Esophagus muscularis mucosa (tissue), 4 donors: ENCODE data around the gene ZMYND10.

Source experiments
- CTCF ChIP-seq, 3 experiments: fragments of 200-600 bp in 2 of 3; fragments of 450-650 bp in 1 of 3; sonication (generic) in 2 of 3; IDR thresholded peaks; one replicate each; pipeline ENCODE4 v1.5.1; 2017 to 2019; ENCODE audit warnings: antibody characterized with exemption in 3 of 3, mild to moderate bottlenecking in 2 of 3, moderate library complexity in 1 of 3
- EP300 ChIP-seq: sonication (generic); formaldehyde crosslinking; IDR thresholded peaks from one replicate; pipeline ENCODE4 v1.6.1; 2017; ENCODE audit warnings: antibody characterized with exemption
- POLR2A ChIP-seq: fragments of 450-650 bp; IDR thresholded peaks from one replicate; pipeline ENCODE4 v1.6.1; 2017; ENCODE audit warnings: antibody characterized with exemption, moderate library complexity, mild to moderate bottlenecking, low read depth

DNA sequence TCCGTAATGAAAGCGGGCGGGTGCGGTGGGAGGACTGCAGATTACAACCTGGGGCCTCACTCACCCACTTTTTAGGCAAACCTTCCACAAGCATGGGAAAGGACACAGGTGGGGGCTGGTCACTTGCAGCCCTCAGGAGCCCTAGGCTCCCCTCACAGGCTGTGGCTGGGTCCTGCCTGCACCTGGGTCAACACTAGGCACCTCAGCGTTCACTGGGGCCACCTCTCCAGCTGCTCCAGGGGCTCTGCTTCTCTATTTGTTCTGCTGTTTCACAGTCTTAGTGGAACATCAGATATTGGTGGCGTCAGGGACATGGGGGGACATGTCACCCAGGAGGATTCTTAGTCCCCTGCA lies 43.9 kb upstream of the ZMYND10 start:
- TF ChIP-seq CTCF (IDR thresholded peaks at IDR 0.05) (no peak), POLR2A (no peak), EP300 (no peak)
